GM19395 (cell line): Measurements from ENCODE around the gene DYNLRB1.

Source experiments
- ATAC-seq: cut with Tn5 transposase; IDR thresholded peaks from one replicate; pipeline ENCODE4 v1.9.1; 2021; ENCODE audit warnings: mild to moderate bottlenecking, moderate library complexity; ENCODE audit not compliant: unreplicated experiment

Gene DYNLRB1

GRCh38 chr20:34552569-34552968, 36.3 kb downstream of the DYNLRB1 start:
- no peak for ATAC-seq

GRCh38 chr20:34553366-34553867, 37.2 kb downstream of the DYNLRB1 start:
- ATAC-seq, result no peak

GRCh38 chr20:34557936-34558319, 41.7 kb downstream of the DYNLRB1 start:
- no peak for ATAC-seq

- ATAC-seq, result no peak
Observed at GRCh38 chr20:34558320-34559218, 42.3 kb downstream of the DYNLRB1 start, which contains the start of gene MAP1LC3A. Gene MAP1LC3A (plus strand): TSS chr20:34558718. CDS start chr20:34558869, 151 bp downstream.

- no peak for ATAC-seq
Observed at GRCh38 chr20:34559311-34560140, 43.3 kb downstream of the DYNLRB1 start.

GRCh38 chr20:34560141-34560523, 43.9 kb downstream of the DYNLRB1 start:
- ATAC-seq, result no peak

GRCh38 chr20:34560614-34561013, 44.4 kb downstream of the DYNLRB1 start:
- ATAC-seq, result no peak

GRCh38 chr20:34561661-34562060, 45.4 kb downstream of the DYNLRB1 start:
- no peak for ATAC-seq

- ATAC-seq, result no peak
Observed at GRCh38 chr20:34562641-34563040, 46.4 kb downstream of the DYNLRB1 start.

- no peak for ATAC-seq
Observed at GRCh38 chr20:34564833-34565232, 48.6 kb downstream of the DYNLRB1 start.

GRCh38 chr20:34566978-34567891, 51.0 kb downstream of the DYNLRB1 start:
- no peak for ATAC-seq

- ATAC-seq, result no peak
Observed at GRCh38 chr20:34567892-34568865, 52.0 kb downstream of the DYNLRB1 start.

GRCh38 chr20:34569598-34569997, 53.4 kb downstream of the DYNLRB1 start:
- no peak for ATAC-seq

GRCh38 chr20:34570859-34571306, 54.7 kb downstream of the DYNLRB1 start:
- no peak for ATAC-seq

- no peak for ATAC-seq
Observed at GRCh38 chr20:34571753-34572152, 55.5 kb downstream of the DYNLRB1 start.

GRCh38 chr20:34573541-34574300, 57.5 kb downstream of the DYNLRB1 start:
- no peak for ATAC-seq

GRCh38 chr20:34574426-34574825, 58.2 kb downstream of the DYNLRB1 start:
- ATAC-seq, result no peak

GRCh38 chr20:34574861-34575260, 58.6 kb downstream of the DYNLRB1 start:
- ATAC-seq, result no peak

GRCh38 chr20:34575271-34575670, 59.0 kb downstream of the DYNLRB1 start:
- ATAC-seq, result no peak
